ENCODE measurements around the gene COL1A2. TPM values are rescaled to one million over a fixed set of nuclear protein-coding genes. Genes with fewer than 3 reads are reported as not detected.

The COL1A2 gene
- total RNA-seq, 1 donor from 2014 or later = 19,645 TPM

DNA sequence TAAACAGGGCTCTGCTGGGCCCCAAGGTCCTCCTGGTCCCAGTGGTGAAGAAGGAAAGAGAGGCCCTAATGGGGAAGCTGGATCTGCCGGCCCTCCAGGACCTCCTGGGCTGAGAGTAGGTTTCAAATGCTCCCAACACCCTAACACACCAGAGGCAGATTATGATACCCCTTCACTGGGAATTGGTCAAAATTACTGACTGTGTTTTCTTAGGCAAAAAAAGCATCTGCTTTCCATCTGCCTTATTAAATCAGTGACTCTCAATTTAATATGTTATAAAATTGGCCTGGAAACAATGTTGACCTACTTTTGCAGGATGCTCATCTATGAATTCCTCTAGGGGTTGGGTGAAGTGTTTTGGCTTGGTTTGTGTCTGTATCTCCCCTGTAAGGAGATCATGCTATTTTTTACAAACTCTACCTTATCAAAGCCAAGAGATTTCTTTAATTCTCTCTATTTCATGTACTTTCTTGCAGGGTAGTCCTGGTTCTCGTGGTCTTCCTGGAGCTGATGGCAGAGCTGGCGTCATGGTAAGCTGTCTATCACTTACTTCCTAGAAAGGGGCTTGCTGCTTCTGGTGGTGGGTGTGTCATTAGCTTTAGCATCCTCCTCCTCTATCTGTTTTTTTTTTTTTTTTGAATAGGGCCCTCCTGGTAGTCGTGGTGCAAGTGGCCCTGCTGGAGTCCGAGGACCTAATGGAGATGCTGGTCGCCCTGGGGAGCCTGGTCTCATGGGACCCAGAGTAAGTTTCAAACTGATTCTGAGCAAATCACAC is 15.9 kb downstream of the COL1A2 start:
- peak; percentile 88 for DNase-seq (ENCODE audit: low spot score)

DNA sequence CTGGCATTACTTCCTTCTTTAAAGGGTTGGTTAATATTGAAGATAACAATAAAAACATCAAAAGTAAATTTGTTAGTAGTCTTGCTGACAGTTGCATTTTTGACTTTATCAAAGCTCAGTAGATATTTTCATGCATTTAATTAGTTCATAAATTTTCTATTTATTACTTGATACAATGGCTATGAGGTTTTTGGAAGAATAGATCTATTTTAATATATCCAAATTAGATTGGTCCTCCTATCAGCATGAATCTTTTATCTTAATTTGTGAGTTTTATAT is 16.4 kb downstream of the COL1A2 start:
- DNase-seq (ENCODE audit: low spot score) = no peak

DNA sequence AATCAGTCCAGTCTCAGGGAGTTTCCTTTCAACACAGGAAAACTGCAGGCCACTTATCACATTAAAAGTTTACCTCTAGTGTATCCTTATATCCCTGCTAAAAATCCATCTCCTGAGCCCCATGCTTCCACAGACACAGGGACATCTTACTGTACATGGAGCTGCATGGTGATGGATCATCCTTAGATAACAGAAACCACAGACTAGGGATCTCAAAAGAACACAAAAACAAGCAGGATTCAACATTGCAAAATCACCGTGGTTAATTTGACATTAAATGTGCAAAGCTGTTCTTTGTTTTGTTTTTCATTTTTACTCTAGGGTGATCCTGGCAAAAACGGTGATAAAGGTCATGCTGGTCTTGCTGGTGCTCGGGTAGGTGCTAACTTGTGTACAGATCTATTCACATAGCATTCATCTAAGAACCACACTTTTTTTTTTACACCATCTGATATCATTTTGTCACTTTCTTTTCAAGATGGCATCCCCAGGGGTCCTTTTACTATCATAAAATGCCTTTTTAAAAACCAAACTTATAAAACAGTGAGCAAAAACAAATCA is 18.1 kb downstream of the COL1A2 start:
- DNase-seq (ENCODE audit: low spot score) = no peak

DNA sequence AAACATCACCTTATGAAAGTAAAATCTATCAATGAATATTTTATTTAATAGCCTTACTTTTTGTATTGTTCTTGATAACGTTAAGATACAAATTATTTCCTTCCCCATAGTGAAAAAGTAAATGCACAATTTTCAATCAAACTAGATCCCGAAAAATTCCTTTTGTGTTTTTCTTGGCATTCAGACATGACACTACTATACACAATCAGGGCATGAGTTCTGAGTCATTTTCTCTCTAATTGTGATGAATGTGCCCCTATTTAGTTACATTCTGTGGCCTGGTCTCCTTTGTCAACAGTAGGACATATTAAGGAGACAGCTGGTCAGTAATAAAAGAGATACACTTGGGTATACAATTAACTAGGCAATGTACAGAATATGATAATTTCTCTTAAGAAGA is 19.8 kb downstream of the COL1A2 start:
- no peak for DNase-seq (ENCODE audit: low spot score)

DNA sequence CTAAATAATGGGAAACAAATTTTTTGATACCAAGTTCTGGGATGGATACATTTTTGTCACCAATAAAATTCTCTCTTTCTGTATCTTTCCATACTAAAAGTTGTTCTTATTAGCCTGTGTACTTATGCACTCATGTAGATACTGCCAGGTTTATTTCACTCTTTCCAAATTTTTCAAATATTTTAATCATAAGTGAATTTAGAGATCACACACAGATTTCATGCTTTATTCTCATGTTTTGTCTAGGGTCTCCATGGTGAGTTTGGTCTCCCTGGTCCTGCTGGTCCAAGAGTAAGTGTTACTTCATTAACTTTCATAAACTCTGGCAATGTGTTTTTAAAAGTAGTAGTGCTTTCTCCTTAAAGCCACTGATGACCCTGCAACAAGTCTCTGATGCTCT is 20.3 kb downstream of the COL1A2 start:
- DNase-seq (ENCODE audit: low spot score) = no peak

DNA sequence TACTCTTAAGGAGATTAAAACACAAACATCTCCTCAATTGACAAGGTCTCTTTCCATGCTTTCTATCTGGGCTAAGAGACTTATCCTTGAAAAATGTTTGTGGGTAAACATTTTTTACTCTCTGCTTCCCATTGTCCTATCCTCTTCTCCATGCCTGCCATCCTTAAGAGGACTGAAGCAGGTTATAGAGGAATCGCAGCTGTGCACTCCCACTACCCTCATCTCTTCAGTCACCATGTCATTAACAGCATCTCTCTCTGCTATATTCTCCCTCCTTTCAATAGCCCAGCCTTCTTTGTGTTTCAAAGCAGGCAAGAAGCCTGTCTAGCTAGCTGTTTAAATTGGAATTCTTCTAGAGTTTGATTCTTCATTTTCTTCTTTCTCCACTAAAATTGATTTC is 22.6 kb downstream of the COL1A2 start:
- DNase-seq (ENCODE audit: low spot score) = no peak

DNA sequence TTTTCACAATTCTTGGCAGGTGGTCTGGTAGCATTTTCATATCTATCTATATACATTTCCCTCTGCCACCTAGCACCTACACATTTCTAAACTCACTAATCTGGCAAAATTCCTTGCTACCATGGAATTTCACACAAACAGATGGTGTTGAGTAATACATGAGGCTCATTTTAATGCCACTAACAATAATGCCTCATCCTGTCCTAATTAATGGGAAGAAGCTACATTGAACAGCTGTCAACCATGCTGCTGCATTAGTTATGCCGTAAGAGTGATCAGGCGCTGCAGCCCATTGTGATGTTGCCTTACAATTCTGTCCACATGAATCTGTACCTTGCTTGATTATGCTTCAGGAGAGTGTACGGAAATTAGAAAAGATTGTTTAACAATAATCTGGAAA is 23.2 kb downstream of the COL1A2 start:
- no peak for DNase-seq (ENCODE audit: low spot score)

DNA sequence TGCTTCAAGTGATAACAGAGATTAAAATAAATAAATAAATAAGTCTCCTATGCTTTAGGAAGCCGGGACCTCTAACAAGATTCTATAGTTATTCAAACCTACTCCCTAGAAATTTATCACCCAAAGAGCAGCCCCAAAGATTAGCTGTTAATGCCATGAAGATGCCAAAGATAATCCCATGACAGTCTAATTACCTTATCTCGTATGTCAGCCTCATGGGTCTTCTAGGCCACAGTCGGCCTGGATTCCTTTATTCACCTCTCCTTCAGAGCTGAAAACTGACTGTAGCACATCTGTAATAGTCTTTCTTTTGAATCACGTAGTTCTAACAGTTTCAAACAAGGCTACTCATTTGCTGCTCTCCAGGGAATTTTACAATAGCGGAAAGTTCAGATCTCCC is 24.2 kb downstream of the COL1A2 start:
- DNase-seq (ENCODE audit: low spot score) = no peak

DNA sequence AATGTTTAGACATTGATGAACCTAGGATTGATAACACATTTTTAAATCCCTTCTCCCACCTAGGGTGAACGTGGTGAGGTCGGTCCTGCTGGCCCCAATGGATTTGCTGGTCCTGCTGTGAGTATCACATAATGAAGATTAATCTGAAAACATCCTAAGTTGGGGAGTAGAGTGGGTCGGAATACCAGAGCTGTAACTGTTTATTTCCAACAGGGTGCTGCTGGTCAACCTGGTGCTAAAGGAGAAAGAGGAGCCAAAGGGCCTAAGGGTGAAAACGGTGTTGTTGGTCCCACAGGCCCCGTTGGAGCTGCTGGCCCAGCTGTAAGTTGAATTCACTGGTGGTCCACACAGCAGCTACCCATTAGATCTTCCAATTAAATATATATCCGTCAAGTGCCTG is 25.6 kb downstream of the COL1A2 start:
- no peak for DNase-seq (ENCODE audit: low spot score)

DNA sequence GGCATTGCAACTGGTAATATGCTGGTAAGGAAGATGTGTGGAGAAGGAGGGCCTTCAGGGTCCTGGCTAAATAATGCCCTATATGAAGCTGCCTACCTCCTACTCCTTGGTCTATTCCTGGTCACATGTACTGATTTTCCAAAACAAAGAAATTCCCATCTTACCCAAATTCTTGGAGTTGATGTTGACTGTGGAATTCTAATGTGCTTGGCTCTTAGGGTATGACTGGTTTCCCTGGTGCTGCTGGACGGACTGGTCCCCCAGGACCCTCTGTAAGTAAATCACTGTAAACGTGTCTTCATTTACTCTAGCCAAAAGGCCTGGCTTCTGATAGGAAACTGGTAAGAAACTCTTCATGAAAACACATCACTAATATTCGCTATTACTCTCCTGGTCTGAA is 27.0 kb downstream of the COL1A2 start:
- no peak for DNase-seq (ENCODE audit: low spot score)

DNA sequence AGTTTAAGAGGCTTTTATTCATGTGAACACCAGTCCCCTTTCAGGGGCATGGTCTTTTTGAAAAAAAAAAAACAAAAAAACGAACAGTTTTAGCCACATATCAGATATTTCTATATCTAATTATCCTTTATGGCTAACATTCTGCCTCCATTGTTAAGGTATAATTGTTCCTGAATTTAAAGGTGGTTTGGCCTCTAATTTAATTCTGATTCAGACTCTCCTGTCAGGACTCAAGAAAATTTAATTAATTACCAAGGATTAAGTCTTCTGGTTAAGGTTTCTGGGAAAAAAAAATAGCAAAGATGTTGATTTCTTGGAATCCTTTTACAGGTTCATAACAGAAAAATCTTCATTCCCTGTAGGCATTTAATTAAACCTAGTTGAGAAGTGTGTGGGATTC is 27.4 kb downstream of the COL1A2 start:
- DNase-seq (ENCODE audit: low spot score) = no peak

DNA sequence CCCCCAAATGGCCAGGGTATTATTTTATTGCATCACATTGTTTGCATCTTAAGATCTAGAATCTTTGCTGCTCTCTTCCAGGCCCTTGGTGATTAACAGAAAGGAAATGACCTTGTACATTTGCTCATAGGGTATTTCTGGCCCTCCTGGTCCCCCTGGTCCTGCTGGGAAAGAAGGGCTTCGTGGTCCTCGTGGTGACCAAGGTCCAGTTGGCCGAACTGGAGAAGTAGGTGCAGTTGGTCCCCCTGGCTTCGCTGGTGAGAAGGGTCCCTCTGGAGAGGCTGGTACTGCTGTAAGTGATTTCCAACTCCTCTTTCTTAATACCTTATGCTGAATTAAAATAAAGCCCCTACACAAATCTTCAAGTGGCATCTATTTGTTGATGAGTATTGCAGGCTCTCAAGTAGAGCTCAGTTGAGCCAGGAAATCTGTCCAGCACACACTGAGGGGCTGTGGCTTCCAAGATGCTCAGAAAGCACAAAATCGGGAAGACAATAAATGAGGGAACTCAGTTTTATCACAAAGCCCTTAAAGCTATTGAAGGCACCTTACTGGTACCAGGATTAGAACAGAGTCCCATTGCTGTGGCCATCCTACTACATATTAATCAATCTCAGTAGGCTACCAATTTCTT is 28.2 kb downstream of the COL1A2 start:
- DNase-seq (ENCODE audit: low spot score) = no peak

DNA sequence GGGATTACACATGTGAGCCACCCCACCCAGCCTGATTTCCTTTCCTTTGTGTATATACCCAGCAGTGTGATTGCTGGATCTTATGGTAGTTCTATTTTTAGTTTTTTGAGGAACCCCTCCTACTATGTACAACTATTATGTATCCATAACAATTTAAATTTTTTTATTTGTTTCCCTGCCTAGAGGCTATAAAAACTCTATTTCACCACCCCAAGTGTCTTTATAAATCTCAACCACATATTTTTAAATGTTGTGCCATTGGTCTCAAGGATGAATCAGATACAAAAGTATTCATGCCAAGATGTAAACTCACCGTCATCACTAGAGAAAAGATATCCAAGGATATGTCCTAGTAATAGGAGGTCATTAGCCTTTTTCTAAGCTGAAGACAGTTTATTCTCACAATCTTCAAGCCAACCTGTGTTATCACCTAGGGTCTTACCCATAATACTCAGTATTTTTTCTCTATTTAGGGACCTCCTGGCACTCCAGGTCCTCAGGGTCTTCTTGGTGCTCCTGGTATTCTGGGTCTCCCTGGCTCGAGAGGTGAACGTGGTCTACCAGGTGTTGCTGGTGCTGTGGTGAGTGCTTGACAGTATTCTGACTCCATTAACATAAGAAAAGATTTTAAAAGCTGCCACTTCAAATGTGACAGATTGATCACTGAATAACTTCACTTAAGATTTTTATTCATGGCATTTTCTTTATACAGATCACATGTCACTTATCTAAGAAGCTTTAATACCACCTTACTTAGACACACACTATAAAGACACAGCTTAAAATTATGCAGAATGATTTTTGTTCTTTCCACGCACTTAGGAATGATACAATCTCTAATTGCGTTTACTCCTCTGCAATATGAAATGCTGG is 29.4 kb downstream of the COL1A2 start:
- no peak for DNase-seq (ENCODE audit: low spot score)

DNA sequence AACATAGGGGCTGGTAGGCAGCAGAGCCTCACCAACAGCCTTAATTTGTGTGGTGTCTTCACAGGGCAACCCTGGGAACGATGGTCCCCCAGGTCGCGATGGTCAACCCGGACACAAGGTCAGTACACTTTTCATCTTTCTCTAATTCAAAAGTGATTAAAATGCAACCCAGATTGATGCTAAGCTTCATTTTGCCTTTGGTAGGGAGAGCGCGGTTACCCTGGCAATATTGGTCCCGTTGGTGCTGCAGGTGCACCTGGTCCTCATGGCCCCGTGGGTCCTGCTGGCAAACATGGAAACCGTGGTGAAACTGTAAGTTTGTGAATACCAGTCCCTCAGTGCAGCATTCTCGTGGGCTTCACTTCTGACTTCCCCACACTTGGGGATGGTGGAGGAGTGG is 30.9 kb downstream of the COL1A2 start:
- DNase-seq (ENCODE audit: low spot score) = no peak

DNA sequence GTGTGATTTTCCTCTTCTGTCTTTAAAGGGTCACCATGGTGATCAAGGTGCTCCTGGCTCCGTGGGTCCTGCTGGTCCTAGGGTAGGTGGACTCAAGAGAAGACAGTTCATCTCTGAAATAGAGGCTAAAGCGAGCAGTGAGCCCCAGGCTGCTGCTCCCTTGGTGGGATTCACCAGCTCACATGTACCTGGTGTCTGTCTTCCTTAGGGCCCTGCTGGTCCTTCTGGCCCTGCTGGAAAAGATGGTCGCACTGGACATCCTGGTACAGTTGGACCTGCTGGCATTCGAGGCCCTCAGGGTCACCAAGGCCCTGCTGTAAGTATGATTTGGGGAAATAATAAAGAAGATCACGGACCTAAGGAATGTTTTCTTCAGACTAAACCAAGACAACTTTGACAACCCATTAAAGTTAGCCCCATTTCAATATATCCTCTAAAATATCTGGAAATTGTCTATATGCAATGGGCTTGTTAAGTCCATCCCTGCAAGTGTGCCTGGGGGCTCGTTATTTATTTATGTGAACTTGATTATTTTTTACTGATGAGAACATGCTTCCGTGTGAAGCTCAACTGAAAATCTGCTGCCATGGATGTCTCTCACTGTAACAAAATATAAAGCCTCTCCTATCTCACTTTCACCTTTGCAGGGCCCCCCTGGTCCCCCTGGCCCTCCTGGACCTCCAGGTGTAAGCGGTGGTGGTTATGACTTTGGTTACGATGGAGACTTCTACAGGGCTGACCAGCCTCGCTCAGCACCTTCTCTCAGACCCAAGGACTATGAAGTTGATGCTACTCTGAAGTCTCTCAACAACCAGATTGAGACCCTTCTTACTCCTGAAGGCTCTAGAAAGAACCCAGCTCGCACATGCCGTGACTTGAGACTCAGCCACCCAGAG is 32.5 kb downstream of the COL1A2 start:
- DNase-seq (ENCODE audit: low spot score) = no peak

DNA sequence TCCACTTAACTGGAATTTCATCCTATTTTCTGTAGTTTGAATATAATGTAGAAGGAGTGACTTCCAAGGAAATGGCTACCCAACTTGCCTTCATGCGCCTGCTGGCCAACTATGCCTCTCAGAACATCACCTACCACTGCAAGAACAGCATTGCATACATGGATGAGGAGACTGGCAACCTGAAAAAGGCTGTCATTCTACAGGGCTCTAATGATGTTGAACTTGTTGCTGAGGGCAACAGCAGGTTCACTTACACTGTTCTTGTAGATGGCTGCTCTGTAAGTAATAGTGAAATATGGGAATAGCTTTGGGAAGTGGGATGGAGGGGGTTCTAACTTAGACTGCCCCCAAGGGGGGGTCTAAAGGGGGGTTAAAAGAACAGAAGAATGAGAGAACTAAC is 34.5 kb downstream of the COL1A2 start:
- no peak for DNase-seq (ENCODE audit: low spot score)

DNA sequence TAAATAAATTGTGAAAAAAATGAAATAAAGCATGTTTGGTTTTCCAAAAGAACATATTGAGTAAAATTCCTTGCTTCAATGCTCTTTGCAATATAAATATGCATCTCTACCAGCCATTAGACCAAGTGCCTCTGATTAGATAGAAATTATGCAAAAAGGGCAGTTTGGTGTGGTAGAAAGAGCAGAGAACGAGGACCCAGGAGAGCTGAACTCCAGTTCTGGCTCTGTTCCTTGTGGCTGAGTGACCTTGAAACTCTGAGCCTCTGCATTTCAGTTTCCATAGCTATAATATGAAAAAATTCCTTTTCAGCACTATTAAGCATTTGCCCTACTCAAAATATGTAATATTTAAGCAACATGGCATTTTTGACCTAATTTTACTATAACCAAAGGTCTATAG is 36.5 kb downstream of the COL1A2 start:
- peak; percentile 45 for DNase-seq (ENCODE audit: low spot score)

DNA sequence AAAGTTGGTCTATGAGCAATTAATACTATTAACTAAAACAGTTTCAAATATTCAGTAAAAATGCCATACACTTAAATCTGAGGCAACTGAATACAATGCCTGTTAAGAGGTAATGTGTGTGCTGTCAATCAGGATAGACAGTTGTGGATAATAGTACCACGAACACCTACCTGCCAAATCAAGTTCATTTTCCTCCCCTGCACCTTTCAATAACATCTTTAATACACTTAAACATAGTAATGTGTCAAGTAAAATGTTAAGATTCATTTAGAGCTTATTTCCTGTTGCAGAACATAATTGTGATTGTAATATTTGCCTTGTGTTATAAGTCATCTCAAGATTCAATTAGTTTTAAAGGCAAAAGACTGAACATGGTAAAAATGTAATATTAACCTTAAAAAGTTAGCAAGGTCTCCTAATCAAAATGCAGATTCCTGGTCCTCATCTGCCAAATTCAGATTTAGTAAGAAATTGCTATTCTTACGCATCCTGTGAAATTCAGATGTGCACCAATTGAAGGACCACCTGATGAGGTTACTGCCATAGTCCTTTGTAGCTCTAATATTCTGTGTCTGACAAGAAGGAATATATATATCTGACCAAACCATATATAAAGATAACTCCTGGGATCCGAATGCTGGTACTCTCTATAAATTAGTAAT is 37.1 kb downstream of the COL1A2 start:
- DNase-seq (ENCODE audit: low spot score) = peak; percentile 82

DNA sequence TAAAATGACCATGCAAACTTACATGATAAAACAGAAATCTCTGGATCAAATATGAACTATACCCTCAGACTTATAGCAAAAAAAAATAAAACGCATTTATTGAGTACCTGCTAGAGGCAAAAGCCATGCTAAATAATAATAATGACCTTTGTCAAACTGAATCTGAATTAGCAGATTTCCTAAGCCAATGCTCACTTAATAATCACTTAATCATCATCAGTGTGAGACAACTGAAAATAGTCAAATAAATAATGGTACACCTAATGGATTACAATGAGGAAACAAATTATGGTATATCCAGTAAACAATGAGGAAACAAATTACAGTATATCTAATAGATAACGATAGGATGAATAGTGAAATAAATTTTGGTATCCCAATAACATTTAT is 37.6 kb downstream of the COL1A2 start:
- DNase-seq (ENCODE audit: low spot score) = no peak

DNA sequence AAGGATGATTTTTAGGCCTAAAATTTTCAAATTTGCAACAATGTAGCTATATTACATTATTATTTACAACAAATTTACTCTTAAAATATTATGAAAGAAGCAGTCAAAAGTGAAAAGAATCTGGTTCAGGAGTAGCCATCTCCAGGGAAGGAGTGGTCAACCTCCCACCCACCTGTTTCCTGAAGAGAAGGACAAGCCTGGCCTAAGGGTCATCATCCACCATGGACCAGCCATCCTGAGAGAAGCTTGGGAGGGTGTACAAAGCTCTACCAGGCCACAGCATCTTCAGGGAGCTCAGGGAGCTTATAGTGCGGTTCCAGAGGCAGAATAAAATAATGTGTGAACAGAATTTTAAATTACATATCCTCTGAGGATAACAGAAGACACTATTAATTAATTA is 38.1 kb downstream of the COL1A2 start:
- peak; percentile 60 for DNase-seq (ENCODE audit: low spot score)

DNA sequence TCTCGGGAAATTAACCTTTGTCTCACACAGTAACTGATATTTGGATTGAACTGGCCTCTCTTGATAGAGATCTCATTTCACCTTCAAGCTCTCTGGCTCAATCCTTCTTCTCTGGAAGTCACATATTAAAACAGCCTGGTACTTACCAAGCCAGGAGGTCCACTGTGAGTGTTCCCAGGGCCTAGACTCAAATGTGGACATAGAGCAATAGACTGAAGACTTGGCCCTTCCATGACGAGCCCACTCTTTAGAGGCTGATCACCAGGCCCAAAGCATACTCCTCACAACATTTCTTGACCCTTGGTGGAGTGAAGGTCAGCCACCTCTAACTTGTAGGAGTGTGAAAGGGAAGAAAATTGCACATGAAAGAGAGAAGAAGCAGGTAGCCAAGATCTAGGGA is 38.5 kb downstream of the COL1A2 start:
- peak; percentile 59 for DNase-seq (ENCODE audit: low spot score)

All from umbilical cord (tissue), 2 donors.